Esophagus muscularis mucosa (tissue), 4 donors: Measurements from ENCODE around the gene TJP2. TPM values are rescaled to one million over a fixed set of nuclear protein-coding genes. Genes with fewer than 3 reads are reported as not detected.
A peak's percentile ranks its signal among the peaks of the same experiment; 100 is the strongest.

Experiments used
- DNase-seq: peaks from one replicate; pipeline ENCODE4 v3.0.0-alpha.2; 2017; ENCODE audit errors: extremely low spot score
- H3K27ac ChIP-seq, 4 donors: fragments of 200-600 bp; sonication (generic); replicated peaks in 1 of 4; 1 replicate in 3 of 4; 2 replicates in 1 of 4; pipeline ENCODE4 v1.5.1; 2016 to 2019; ENCODE audit warnings: mild to moderate bottlenecking in 1 of 4
- H3K27me3 ChIP-seq, 4 donors: fragments of 200-600 bp; sonication (generic); one replicate each; pipeline versions ENCODE4 v1.5.1 to v1.6.0; 2016 to 2019
- H3K36me3 ChIP-seq, 4 donors: fragments of 200-600 bp; sonication (generic); one replicate each; pipeline ENCODE4 v1.5.1; 2016 to 2019
- H3K4me1 ChIP-seq, 4 donors: fragments of 200-600 bp; sonication (generic); one replicate each; pipeline ENCODE4 v1.5.1; 2016 to 2019
- H3K4me3 ChIP-seq, 4 donors: fragments of 200-600 bp; sonication (generic); 1 replicate in 2 of 4; 2 replicates in 2 of 4; pipeline ENCODE4 v1.5.1; 2016 to 2019; ENCODE audit warnings: mild to moderate bottlenecking in 4 of 4, moderate library complexity in 1 of 4
- H3K9me3 ChIP-seq, 4 donors: fragments of 200-600 bp; sonication (generic); 1 replicate in 3 of 4; 2 replicates in 1 of 4; pipeline ENCODE4 v1.5.1; 2016 to 2019
- CTCF ChIP-seq, 3 experiments: fragments of 200-600 bp in 2 of 3; fragments of 450-650 bp in 1 of 3; sonication (generic) in 2 of 3; IDR thresholded peaks; one replicate each; pipeline ENCODE4 v1.5.1; 2017 to 2019; ENCODE audit warnings: antibody characterized with exemption in 3 of 3, mild to moderate bottlenecking in 2 of 3, moderate library complexity in 1 of 3
- EP300 ChIP-seq: sonication (generic); formaldehyde crosslinking; IDR thresholded peaks from one replicate; pipeline ENCODE4 v1.6.1; 2017; ENCODE audit warnings: antibody characterized with exemption
- POLR2A ChIP-seq: fragments of 450-650 bp; IDR thresholded peaks from one replicate; pipeline ENCODE4 v1.6.1; 2017; ENCODE audit warnings: antibody characterized with exemption, moderate library complexity, mild to moderate bottlenecking, low read depth
- POLR2AphosphoS5 ChIP-seq, 2 donors: sonication (generic); formaldehyde crosslinking; IDR thresholded peaks; one replicate each; pipeline ENCODE4 v1.6.1; 2017; ENCODE audit warnings: antibody characterized with exemption in 2 of 2
- WGBS: methylation state at CpG from one replicate; pipeline ENCODE4 v1.1.5; 2018; 5-methylcytosine and 5-hydroxymethylcytosine counted together
- intact Hi-C: fragments of 100-400 bp; cut with DNase I; formaldehyde crosslinking; loops from one replicate; pipeline ENCODE4 v1.15.1; 2023
- total RNA-seq, 4 donors: library from RNA; depleted of rRNA; stranded (reverse); fragments of >200 nt; gene quantifications; one replicate each; pipeline versions ENCODE4 v1.1.0 to v1.2.1, GENCODE V29; 2016

Gene TJP2
- total RNA-seq, 4 donors from 2014 or later: 101 to 172 (median 125) TPM

GRCh38 chr9:69184266-69184665 lies 10.2 kb downstream of the TJP2 start:
- no peak for DNase-seq
- Histone ChIP-seq H3K36me3 (no peaks in the 10 kb centered on the region), H3K27me3 (no peaks in the 10 kb centered on the region), H3K9me3 (no peaks in the 10 kb centered on the region), H3K4me1 (peaks cover 59 to 93% (median 90%) of the 10 kb centered on the region in 4 donors), H3K4me3 (no peak overlapping the region), H3K27ac (peak overlapping the region; percentile 70 to 82 (median 79))
- TF ChIP-seq CTCF (IDR thresholded peaks at IDR 0.05) (no peak), EP300 (no peak), POLR2A (no peak), POLR2AphosphoS5 (IDR thresholded peaks at IDR 0.05) (no peak)
- intact Hi-C loops: no loop called here
- 79% methylated on average over 5 of the region's 5 CpGs for WGBS

DNA sequence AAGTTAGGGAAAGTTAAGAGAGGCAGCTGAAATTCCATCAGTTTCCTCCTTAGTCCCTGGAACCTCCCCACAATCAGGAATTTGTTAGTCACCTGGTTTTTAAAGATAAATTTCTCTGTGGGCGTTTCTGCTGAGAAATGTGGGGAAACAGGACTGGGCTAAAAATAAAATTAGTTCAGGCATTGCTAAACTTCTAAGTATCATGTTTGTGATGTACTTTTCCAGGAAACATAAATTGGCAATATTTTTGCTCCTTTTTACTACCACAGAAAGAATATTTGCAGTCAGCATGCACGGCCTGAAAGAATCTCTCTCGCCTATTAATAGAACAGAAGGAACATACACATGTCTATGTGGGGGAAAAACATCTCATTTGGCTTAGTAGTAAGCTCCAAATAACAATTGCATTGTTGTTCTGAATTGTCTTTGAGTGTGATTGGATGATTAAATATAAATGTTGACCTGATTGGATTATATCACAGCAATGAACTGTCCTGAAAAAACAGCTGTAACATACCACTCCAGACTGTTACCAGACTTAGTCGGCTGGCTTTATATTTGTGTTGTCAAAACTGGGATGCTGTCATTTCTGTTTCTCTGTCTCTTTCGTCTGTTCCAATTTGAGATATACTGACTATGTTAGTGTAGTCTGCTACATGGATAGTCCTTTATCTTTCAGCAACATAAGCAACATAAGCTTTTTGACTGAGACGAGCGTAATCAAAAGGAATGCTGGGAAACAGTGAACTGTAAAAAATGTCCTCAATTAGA lies 12.9 kb downstream of the TJP2 start:
- H3K27ac ChIP-seq: peak overlapping the region; percentile 70 to 82 (median 79)
- no peaks in the 10 kb centered on the region for H3K9me3 ChIP-seq
- TF ChIP-seq POLR2AphosphoS5 (IDR thresholded peaks at IDR 0.05) (peak in 1 of 2 donors; percentile 35), CTCF (IDR thresholded peaks at IDR 0.05) (no peak), EP300 (peak; percentile 4), POLR2A (no peak)
- no peaks in the 10 kb centered on the region for H3K27me3 ChIP-seq
- 23% methylated on average over 7 of the region's 7 CpGs for WGBS
- peak overlapping the region in 1 of 4 donors; percentile 3 for H3K4me3 ChIP-seq
- intact Hi-C loops: no loop called here
- no peaks in the 10 kb centered on the region for H3K36me3 ChIP-seq
- DNase-seq: no peak
- H3K4me1 ChIP-seq: peaks cover 61 to 97% (median 87%) of the 10 kb centered on the region in 4 donors

GRCh38 chr9:69188975-69189374 lies 14.9 kb downstream of the TJP2 start:
- TF ChIP-seq POLR2A: no peak
- TF ChIP-seq CTCF (IDR thresholded peaks at IDR 0.05): no peak
- TF ChIP-seq EP300: no peak
- TF ChIP-seq POLR2AphosphoS5 (IDR thresholded peaks at IDR 0.05): no peak
- no peak overlapping the region for H3K4me3 ChIP-seq
- H3K27ac ChIP-seq: peak overlapping the region in 3 of 4 donors; percentile 77 to 82 (median 81)
- no peaks in the 10 kb centered on the region for H3K9me3 ChIP-seq
- intact Hi-C loops: no loop called here
- DNase-seq: no peak
- no peaks in the 10 kb centered on the region for H3K36me3 ChIP-seq
- 96% methylated on average over 2 of the region's 2 CpGs for WGBS
- peaks cover 70 to 92% (median 86%) of the 10 kb centered on the region in 4 donors for H3K4me1 ChIP-seq
- H3K27me3 ChIP-seq: no peaks in the 10 kb centered on the region

GRCh38 chr9:69190086-69190862 lies 16.2 kb downstream of the TJP2 start:
- Histone ChIP-seq H3K4me3 (no peak overlapping the region), H3K9me3 (no peaks in the 10 kb centered on the region), H3K27ac (peak overlapping the region in 2 of 4 donors; percentile 4 to 42), H3K36me3 (no peaks in the 10 kb centered on the region), H3K27me3 (no peaks in the 10 kb centered on the region), H3K4me1 (peaks cover 69 to 88% (median 83%) of the 10 kb centered on the region in 4 donors)
- DNase-seq: no peak
- intact Hi-C loops: loop anchor here (5.0 kb wide), 1 partner anchor 68 kb away; no protein-coding TSS in a partner anchor
- TF ChIP-seq POLR2A: no peak
- TF ChIP-seq EP300: no peak
- TF ChIP-seq POLR2AphosphoS5 (IDR thresholded peaks at IDR 0.05): no peak
- no peak for TF ChIP-seq CTCF (IDR thresholded peaks at IDR 0.05)
- WGBS: 86% methylated on average over 5 of the region's 5 CpGs
